Esophagus muscularis mucosa (tissue), 4 donors: ENCODE data around the gene VTI1A. TPM values are rescaled to one million over a fixed set of nuclear protein-coding genes. Genes with fewer than 3 reads are reported as not detected.
A peak's percentile ranks its signal among the peaks of the same experiment; 100 is the strongest.

ENCODE experiments used
- DNase-seq: peaks from one replicate; pipeline ENCODE4 v3.0.0-alpha.2; 2017; ENCODE audit errors: extremely low spot score
- H3K27ac ChIP-seq, 4 donors: fragments of 200-600 bp; sonication (generic); replicated peaks in 1 of 4; 1 replicate in 3 of 4; 2 replicates in 1 of 4; pipeline ENCODE4 v1.5.1; 2016 to 2019; ENCODE audit warnings: mild to moderate bottlenecking in 1 of 4
- H3K27me3 ChIP-seq, 4 donors: fragments of 200-600 bp; sonication (generic); one replicate each; pipeline versions ENCODE4 v1.5.1 to v1.6.0; 2016 to 2019
- H3K36me3 ChIP-seq, 4 donors: fragments of 200-600 bp; sonication (generic); one replicate each; pipeline ENCODE4 v1.5.1; 2016 to 2019
- H3K4me1 ChIP-seq, 4 donors: fragments of 200-600 bp; sonication (generic); one replicate each; pipeline ENCODE4 v1.5.1; 2016 to 2019
- H3K4me3 ChIP-seq, 4 donors: fragments of 200-600 bp; sonication (generic); 1 replicate in 2 of 4; 2 replicates in 2 of 4; pipeline ENCODE4 v1.5.1; 2016 to 2019; ENCODE audit warnings: mild to moderate bottlenecking in 4 of 4, moderate library complexity in 1 of 4
- H3K9me3 ChIP-seq, 4 donors: fragments of 200-600 bp; sonication (generic); 1 replicate in 3 of 4; 2 replicates in 1 of 4; pipeline ENCODE4 v1.5.1; 2016 to 2019
- CTCF ChIP-seq, 3 experiments: fragments of 200-600 bp in 2 of 3; fragments of 450-650 bp in 1 of 3; sonication (generic) in 2 of 3; IDR thresholded peaks; one replicate each; pipeline ENCODE4 v1.5.1; 2017 to 2019; ENCODE audit warnings: antibody characterized with exemption in 3 of 3, mild to moderate bottlenecking in 2 of 3, moderate library complexity in 1 of 3
- EP300 ChIP-seq: sonication (generic); formaldehyde crosslinking; IDR thresholded peaks from one replicate; pipeline ENCODE4 v1.6.1; 2017; ENCODE audit warnings: antibody characterized with exemption
- POLR2A ChIP-seq: fragments of 450-650 bp; IDR thresholded peaks from one replicate; pipeline ENCODE4 v1.6.1; 2017; ENCODE audit warnings: antibody characterized with exemption, moderate library complexity, mild to moderate bottlenecking, low read depth
- POLR2AphosphoS5 ChIP-seq, 2 donors: sonication (generic); formaldehyde crosslinking; IDR thresholded peaks; one replicate each; pipeline ENCODE4 v1.6.1; 2017; ENCODE audit warnings: antibody characterized with exemption in 2 of 2
- WGBS: methylation state at CpG from one replicate; pipeline ENCODE4 v1.1.5; 2018; 5-methylcytosine and 5-hydroxymethylcytosine counted together
- intact Hi-C: fragments of 100-400 bp; cut with DNase I; formaldehyde crosslinking; loops from one replicate; pipeline ENCODE4 v1.15.1; 2023
- total RNA-seq, 4 donors: library from RNA; depleted of rRNA; stranded (reverse); fragments of >200 nt; gene quantifications; one replicate each; pipeline versions ENCODE4 v1.1.0 to v1.2.1, GENCODE V29; 2016

Gene VTI1A
- total RNA-seq, 4 donors from 2014 or later: 27.6 to 42.7 (median 33.8) TPM

GRCh38 chr10:112446055-112446854, 760 bp upstream of the VTI1A start:
- Histone ChIP-seq H3K4me3 (peak overlapping the region; percentile 65 to 91 (median 88)), H3K36me3 (peaks cover 4 to 44% (median 22%) of the 10 kb centered on the region in 4 donors), H3K27me3 (no peaks in the 10 kb centered on the region), H3K9me3 (no peaks in the 10 kb centered on the region), H3K4me1 (peaks cover 22 to 41% (median 34%) of the 10 kb centered on the region in 4 donors), H3K27ac (peak overlapping the region; percentile 86 to 90 (median 88))
- WGBS: 5% methylated on average over 20 of the region's 20 CpGs
- TF ChIP-seq POLR2A (no peak), EP300 (no peak), CTCF (IDR thresholded peaks at IDR 0.05) (no peak), POLR2AphosphoS5 (IDR thresholded peaks at IDR 0.05) (no peak)
- intact Hi-C loops: loop anchor here (10.0 kb wide), 1 partner anchor 261 kb away; the partner anchor contains the start of gene GPAM
- no peak for DNase-seq

GRCh38 chr10:112447620-112447928, 559 bp downstream of the VTI1A start:
- intact Hi-C loops: loop anchor here (10.0 kb wide), 1 partner anchor 263 kb away; the partner anchor contains the start of gene GPAM
- DNase-seq: no peak
- H3K4me1 ChIP-seq: peaks cover 22 to 41% (median 34%) of the 10 kb centered on the region in 4 donors
- no peaks in the 10 kb centered on the region for H3K27me3 ChIP-seq
- H3K36me3 ChIP-seq: peaks cover 0 to 31% (median 15%) of the 10 kb centered on the region in 4 donors
- H3K4me3 ChIP-seq: peak overlapping the region; percentile 65 to 91 (median 88)
- peak overlapping the region; percentile 86 to 90 (median 88) for H3K27ac ChIP-seq
- no peaks in the 10 kb centered on the region for H3K9me3 ChIP-seq
- TF ChIP-seq POLR2A (no peak), POLR2AphosphoS5 (IDR thresholded peaks at IDR 0.05) (no peak), CTCF (IDR thresholded peaks at IDR 0.05) (no peak), EP300 (no peak)
- WGBS: 4% methylated on average over 10 of the region's 10 CpGs

- H3K4me1 ChIP-seq: peaks cover 22 to 39% (median 34%) of the 10 kb centered on the region in 4 donors
- no peak overlapping the region for H3K27ac ChIP-seq
- no peaks in the 10 kb centered on the region for H3K9me3 ChIP-seq
- intact Hi-C loops: loop anchor here (10.0 kb wide), 1 partner anchor 264 kb away; the partner anchor contains the start of gene GPAM
- H3K36me3 ChIP-seq: peaks cover 0 to 18% (median 9%) of the 10 kb centered on the region in 4 donors
- WGBS: 74% methylated on average over 4 of the region's 4 CpGs
- TF ChIP-seq POLR2AphosphoS5 (IDR thresholded peaks at IDR 0.05) (no peak), POLR2A (no peak), EP300 (no peak), CTCF (IDR thresholded peaks at IDR 0.05) (no peak)
- no peaks in the 10 kb centered on the region for H3K27me3 ChIP-seq
- H3K4me3 ChIP-seq: no peak overlapping the region
- DNase-seq: no peak
These were observed 1.9 kb downstream of the VTI1A start for GRCh38 chr10:112448888-112449287.

- 81% methylated on average over 2 of the region's 3 CpGs for WGBS
- Histone ChIP-seq H3K4me3 (no peak overlapping the region), H3K9me3 (no peaks in the 10 kb centered on the region), H3K36me3 (peaks cover 0 to 1% (median 0%) of the 10 kb centered on the region in 4 donors), H3K4me1 (no peaks in the 10 kb centered on the region), H3K27me3 (no peaks in the 10 kb centered on the region), H3K27ac (no peak overlapping the region)
- DNase-seq: no peak
- intact Hi-C loops: no loop called here
- TF ChIP-seq EP300 (no peak), POLR2AphosphoS5 (IDR thresholded peaks at IDR 0.05) (no peak), POLR2A (no peak), CTCF (IDR thresholded peaks at IDR 0.05) (no peak)
These were observed 8.1 kb downstream of the VTI1A start for GRCh38 chr10:112454910-112455779.
